ENCODE results near the gene GPA33. TPM values are rescaled to one million over a fixed set of nuclear protein-coding genes. Genes with fewer than 3 reads are reported as not detected.

Gene GPA33
- total and polyA plus RNA-seq, 2 donors from 2014 or later = 0.28 TPM; not detected in 1

GRCh38 chr1:167052389-167052788 is 37.8 kb downstream of the GPA33 start:
- intact Hi-C loops (cut with DNase I) = loop anchor here (10.0 kb wide), 1 partner anchor 138 kb away; no protein-coding TSS in a partner anchor
- H3K36me3 ChIP-seq (ENCODE audit: control insufficient read depth in 2 of 3, insufficient read depth in 3 of 3, low read length in 3 of 3) = no peaks in the 10 kb centered on the region
- no peak for FAIRE-seq

GRCh38 chr1:167051907-167052306 is 38.3 kb downstream of the GPA33 start:
- H3K36me3 ChIP-seq (ENCODE audit: control insufficient read depth in 2 of 3, insufficient read depth in 3 of 3, low read length in 3 of 3) = no peaks in the 10 kb centered on the region
- no peaks in the 10 kb centered on the region for H3K4me1 ChIP-seq (ENCODE audit: control insufficient read depth in 2 of 3, insufficient read depth in 2 of 3, low read depth in 1 of 3, low read length in 3 of 3)
- H3K27me3 ChIP-seq (ENCODE audit: control insufficient read depth, insufficient read depth, low read length) = no peaks in the 10 kb centered on the region
- no peak overlapping the region for H3K27ac ChIP-seq (ENCODE audit: low read depth in 2 of 2, low read length in 2 of 2)
- no peaks in the 10 kb centered on the region for H3K9me3 ChIP-seq (ENCODE audit: control insufficient read depth in 2 of 3, insufficient read depth in 1 of 3, low read length in 3 of 3)
- no peak overlapping the region for H3K9ac ChIP-seq (ENCODE audit: low read length in 3 of 3)
- intact Hi-C loops (cut with DNase I) = loop anchor here (10.0 kb wide), 1 partner anchor 137 kb away; no protein-coding TSS in a partner anchor
- H3K4me3 ChIP-seq (ENCODE audit: low read length in 3 of 3) = no peak overlapping the region
- DNase-seq (no peak), FAIRE-seq (no peak)
- no peak for TF ChIP-seq CTCF (IDR thresholded peaks at IDR 0.05; ENCODE audit: borderline replicate concordance, extremely low read depth, insufficient read depth)

More at GRCh38 chr1:167052389-167052788, 37.8 kb downstream of the GPA33 start:
- H3K9me3 ChIP-seq (ENCODE audit: control insufficient read depth in 2 of 3, insufficient read depth in 1 of 3, low read length in 3 of 3) = no peaks in the 10 kb centered on the region
- peak; percentile 42 for TF ChIP-seq CTCF (IDR thresholded peaks at IDR 0.05; ENCODE audit: borderline replicate concordance, extremely low read depth, insufficient read depth)
- no peak overlapping the region for H3K4me3 ChIP-seq (ENCODE audit: low read length in 3 of 3)
- H3K27me3 ChIP-seq (ENCODE audit: control insufficient read depth, insufficient read depth, low read length) = no peaks in the 10 kb centered on the region
- DNase-seq = peak in 1 of 5 donors; percentile 29
- no peak overlapping the region for H3K9ac ChIP-seq (ENCODE audit: low read length in 3 of 3)
- H3K27ac ChIP-seq (ENCODE audit: low read depth in 2 of 2, low read length in 2 of 2) = no peak overlapping the region
- no peaks in the 10 kb centered on the region for H3K4me1 ChIP-seq (ENCODE audit: control insufficient read depth in 2 of 3, insufficient read depth in 2 of 3, low read depth in 1 of 3, low read length in 3 of 3)

GRCh38 chr1:167043752-167044488 is 46.3 kb downstream of the GPA33 start:
- Histone ChIP-seq H3K27ac (ENCODE audit: low read depth in 2 of 2, low read length in 2 of 2) (peak overlapping the region; percentile 8 to 61), H3K9me3 (ENCODE audit: control insufficient read depth in 2 of 3, insufficient read depth in 1 of 3, low read length in 3 of 3) (no peaks in the 10 kb centered on the region), H3K27me3 (ENCODE audit: control insufficient read depth, insufficient read depth, low read length) (no peaks in the 10 kb centered on the region), H3K4me1 (ENCODE audit: control insufficient read depth in 2 of 3, insufficient read depth in 2 of 3, low read depth in 1 of 3, low read length in 3 of 3) (peaks cover 0 to 4% (median 0%) of the 10 kb centered on the region in 3 donors), H3K4me3 (ENCODE audit: low read length in 3 of 3) (peak overlapping the region; percentile 59 to 74 (median 65)), H3K9ac (ENCODE audit: low read length in 3 of 3) (peak overlapping the region in 2 of 3 donors; percentile 43 to 49), H3K36me3 (ENCODE audit: control insufficient read depth in 2 of 3, insufficient read depth in 3 of 3, low read length in 3 of 3) (no peaks in the 10 kb centered on the region)
- FAIRE-seq (no peak), DNase-seq (peak; percentile 79 to 92 (median 90))
- no peak for TF ChIP-seq CTCF (IDR thresholded peaks at IDR 0.05; ENCODE audit: borderline replicate concordance, extremely low read depth, insufficient read depth)
- intact Hi-C loops (cut with DNase I) = no loop called here

Data from kidney (tissue), 14 donors.